ENCODE results near the gene IL16. TPM values are rescaled to one million over a fixed set of nuclear protein-coding genes. Genes with fewer than 3 reads are reported as not detected.

IL16 gene
- total RNA-seq, 4 donors from 2014 or later, result 28.1 to 40.8 (median 37.1) TPM

GRCh38 chr15:81337241-81337640 lies 140.6 kb downstream of the IL16 start:
- no peak for TF ChIP-seq CTCF (IDR thresholded peaks at IDR 0.05; ENCODE audit: low read depth)

GRCh38 chr15:81337713-81338157 lies 141.1 kb downstream of the IL16 start:
- TF ChIP-seq CTCF (IDR thresholded peaks at IDR 0.05; ENCODE audit: low read depth), result no peak

- TF ChIP-seq CTCF (IDR thresholded peaks at IDR 0.05; ENCODE audit: low read depth), result no peak
Measured at GRCh38 chr15:81338170-81339007, 141.7 kb downstream of the IL16 start.

- TF ChIP-seq CTCF (IDR thresholded peaks at IDR 0.05; ENCODE audit: low read depth), result no peak
Measured at GRCh38 chr15:81339321-81339720, 142.6 kb downstream of the IL16 start.

- no peak for TF ChIP-seq CTCF (IDR thresholded peaks at IDR 0.05; ENCODE audit: low read depth)
Measured at GRCh38 chr15:81339851-81340250, 143.2 kb downstream of the IL16 start.

- no peak for TF ChIP-seq CTCF (IDR thresholded peaks at IDR 0.05; ENCODE audit: low read depth)
Measured at GRCh38 chr15:81341351-81341750, 144.7 kb downstream of the IL16 start.

- no peak for TF ChIP-seq CTCF (IDR thresholded peaks at IDR 0.05; ENCODE audit: low read depth)
Measured at GRCh38 chr15:81343371-81343770, 146.7 kb downstream of the IL16 start.
